ENCODE data around the gene PARS2. TPM values are rescaled to one million over a fixed set of nuclear protein-coding genes. Genes with fewer than 3 reads are reported as not detected.

Gene PARS2
- total RNA-seq, 2 experiments from 2014 or later, result 5.3 to 7.6 TPM

GRCh38 chr1:54798769-54799641 is 34.7 kb upstream of the PARS2 start:
- Histone ChIP-seq H3K4me3 (ENCODE audit: low read depth, low read length, poor library complexity, severe bottlenecking) (no peak overlapping the region), H4K20me1 (ENCODE audit: insufficient read depth, low read length) (no peaks in the 10 kb centered on the region), H3K4me1 (ENCODE audit: insufficient read depth, low read length, poor library complexity, severe bottlenecking) (no peaks in the 10 kb centered on the region), H3K9me2 (ENCODE audit: insufficient read depth, low read length) (no peaks in the 10 kb centered on the region), H3K9me3 (ENCODE audit: low read length) (no peaks in the 10 kb centered on the region), H2AFZ (ENCODE audit: low read length) (no peak overlapping the region), H3K4me2 (ENCODE audit: low read length) (no peak overlapping the region), H3K79me2 (ENCODE audit: insufficient read depth, low read depth, low read length) (no peaks in the 10 kb centered on the region), H3K36me3 (ENCODE audit: insufficient read depth, low read length) (no peaks in the 10 kb centered on the region), H3K27ac (ENCODE audit: low read depth, low read length, poor library complexity, severe bottlenecking) (no peak overlapping the region)
- ChIA-PET CTCF (ENCODE audit: unreplicated experiment) (interaction anchor here (0.9 kb wide), 1 partner anchor 15 kb away, joined by 4 read pairs; no protein-coding TSS in a partner anchor), POLR2A (no interaction called here)
- TF ChIP-seq CTCF (conservative IDR thresholded peaks at IDR 0.05; ENCODE audit: low read length) (no peak), EZH2phosphoT487 (IDR thresholded peaks at IDR 0.05; ENCODE audit: borderline replicate concordance, low read depth, low read length) (no peak)
- BruUV-seq (replicated peaks), result no TSS peak
- DNase-seq (ENCODE audit: low spot score), result no peak
- intact Hi-C loops (cut with micrococcal nuclease; ENCODE audit: unreplicated experiment), result no loop called here

- H4K20me1 ChIP-seq (ENCODE audit: insufficient read depth, low read length), result no peaks in the 10 kb centered on the region
- H3K9me2 ChIP-seq (ENCODE audit: insufficient read depth, low read length), result no peaks in the 10 kb centered on the region
- no peaks in the 10 kb centered on the region for H3K36me3 ChIP-seq (ENCODE audit: insufficient read depth, low read length)
- H3K4me1 ChIP-seq (ENCODE audit: insufficient read depth, low read length, poor library complexity, severe bottlenecking), result no peaks in the 10 kb centered on the region
- CTCF ChIA-PET (ENCODE audit: unreplicated experiment), result no interaction called here
- TF ChIP-seq EZH2phosphoT487 (IDR thresholded peaks at IDR 0.05; ENCODE audit: borderline replicate concordance, low read depth, low read length), result no peak
- TF ChIP-seq CTCF (conservative IDR thresholded peaks at IDR 0.05; ENCODE audit: low read length), result no peak
- POLR2A ChIA-PET, result no interaction called here
- no peaks in the 10 kb centered on the region for H3K79me2 ChIP-seq (ENCODE audit: insufficient read depth, low read depth, low read length)
- intact Hi-C loops (cut with micrococcal nuclease; ENCODE audit: unreplicated experiment), result no loop called here
- H3K4me3 ChIP-seq (ENCODE audit: low read depth, low read length, poor library complexity, severe bottlenecking), result no peak overlapping the region
- H2AFZ ChIP-seq (ENCODE audit: low read length), result no peak overlapping the region
- no TSS peak for BruUV-seq (replicated peaks)
- H3K27ac ChIP-seq (ENCODE audit: low read depth, low read length, poor library complexity, severe bottlenecking), result no peak overlapping the region
- H3K9me3 ChIP-seq (ENCODE audit: low read length), result no peaks in the 10 kb centered on the region
- DNase-seq (ENCODE audit: low spot score), result no peak
- H3K4me2 ChIP-seq (ENCODE audit: low read length), result no peak overlapping the region
Measured at GRCh38 chr1:54798206-54798605, 33.9 kb upstream of the PARS2 start.

- Histone ChIP-seq H3K4me2 (ENCODE audit: low read length) (no peak overlapping the region), H3K9me3 (ENCODE audit: low read length) (0 out of 2 replicates have a peak, but pooled peaks cover 3% of the 10 kb centered on the region), H3K9me2 (ENCODE audit: insufficient read depth, low read length) (no peaks in the 10 kb centered on the region), H3K79me2 (ENCODE audit: insufficient read depth, low read depth, low read length) (no peaks in the 10 kb centered on the region), H4K20me1 (ENCODE audit: insufficient read depth, low read length) (no peaks in the 10 kb centered on the region), H3K27ac (ENCODE audit: low read depth, low read length, poor library complexity, severe bottlenecking) (no peak overlapping the region), H3K4me3 (ENCODE audit: low read depth, low read length, poor library complexity, severe bottlenecking) (no peak overlapping the region), H3K36me3 (ENCODE audit: insufficient read depth, low read length) (no peaks in the 10 kb centered on the region), H3K4me1 (ENCODE audit: insufficient read depth, low read length, poor library complexity, severe bottlenecking) (no peaks in the 10 kb centered on the region), H2AFZ (ENCODE audit: low read length) (no peak overlapping the region)
- CTCF ChIA-PET (ENCODE audit: unreplicated experiment), result no interaction called here
- no peak for DNase-seq (ENCODE audit: low spot score)
- BruUV-seq (replicated peaks), result no TSS peak
- POLR2A ChIA-PET, result no interaction called here
- TF ChIP-seq EZH2phosphoT487 (IDR thresholded peaks at IDR 0.05; ENCODE audit: borderline replicate concordance, low read depth, low read length) (no peak), CTCF (conservative IDR thresholded peaks at IDR 0.05; ENCODE audit: low read length) (no peak)
- intact Hi-C loops (cut with micrococcal nuclease; ENCODE audit: unreplicated experiment), result no loop called here
Measured at GRCh38 chr1:54796902-54797301, 32.6 kb upstream of the PARS2 start.

Measured in OCI-LY7 (cell line).